GM21360 (cell line): Measurements from ENCODE around the gene LHX3.
"Not testable (repeated sequence)": the region's sequence is repeated elsewhere in the genome, so short reads cannot be mapped to it uniquely, and the experiment has no call there.

ENCODE experiments used
- ATAC-seq: cut with Tn5 transposase; IDR thresholded peaks from one replicate; pipeline ENCODE4 v1.9.1; 2021; ENCODE audit warnings: mild to moderate bottlenecking, moderate library complexity; ENCODE audit not compliant: unreplicated experiment

The LHX3 gene

GRCh38 chr9:136156209-136157120 lies 48.5 kb downstream of the LHX3 start:
- no peak for ATAC-seq

- no peak for ATAC-seq
These were observed 49.4 kb downstream of the LHX3 start for GRCh38 chr9:136155576-136155975.

DNA sequence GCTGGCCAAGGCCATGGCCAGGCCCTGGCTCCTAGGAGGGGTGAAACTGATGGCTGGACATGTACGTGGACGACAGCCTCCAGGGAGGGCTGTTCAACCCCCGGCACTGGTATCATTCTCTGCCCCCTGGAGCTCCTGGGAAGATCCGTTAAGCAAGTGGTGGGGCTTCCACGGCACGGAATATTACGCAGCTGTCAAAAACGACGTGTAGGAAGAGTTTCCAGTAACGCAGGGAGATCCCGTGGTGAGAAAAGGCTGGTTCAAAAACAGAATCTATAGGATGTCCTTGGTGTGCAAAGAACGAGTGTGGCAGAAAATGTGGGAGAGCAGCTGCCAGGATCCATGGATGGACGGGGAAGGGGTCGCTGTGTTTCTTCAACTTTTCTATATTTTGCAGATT lies 50.0 kb downstream of the LHX3 start:
- ATAC-seq, result no peak

DNA sequence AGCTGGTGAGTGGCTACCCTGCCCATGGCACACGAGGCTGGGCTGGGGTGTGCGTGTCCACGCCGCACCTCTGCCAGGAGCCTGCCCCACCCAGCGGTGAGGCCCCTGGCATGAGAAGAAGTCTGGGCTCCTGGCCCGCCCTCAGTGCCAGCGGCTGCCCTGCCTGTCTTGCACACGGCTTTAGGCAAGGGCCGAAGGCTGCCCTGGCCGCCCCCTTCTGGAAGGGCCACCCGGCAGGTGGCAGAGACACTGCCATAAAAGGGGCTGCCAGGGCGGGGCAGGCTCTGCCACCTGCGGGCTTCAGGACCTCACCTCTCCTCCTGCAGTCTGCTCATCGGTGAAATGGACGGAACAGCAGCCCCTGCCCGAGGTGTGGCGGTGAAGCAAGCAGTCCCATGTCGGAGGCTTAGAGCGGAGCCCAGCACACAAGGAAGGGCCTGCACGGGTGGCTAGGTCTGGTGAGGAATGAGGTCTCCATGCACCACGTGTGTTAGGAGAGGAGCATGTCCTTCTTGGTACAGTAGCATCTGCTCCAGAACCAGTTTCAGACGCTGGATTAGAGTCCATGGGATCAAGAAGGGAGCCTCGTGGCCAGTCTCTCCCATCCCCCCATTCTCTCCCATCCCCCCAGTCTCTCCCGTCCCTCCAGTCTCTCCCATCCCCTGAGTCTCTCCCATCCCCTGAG lies 51.4 kb downstream of the LHX3 start:
- no peak for ATAC-seq

- no peak for ATAC-seq
These were observed 52.0 kb downstream of the LHX3 start for GRCh38 chr9:136152931-136153330.

GRCh38 chr9:136152543-136152866 lies 52.4 kb downstream of the LHX3 start:
- no peak for ATAC-seq

GRCh38 chr9:136151848-136152542 lies 52.9 kb downstream of the LHX3 start:
- ATAC-seq, result no peak

GRCh38 chr9:136151214-136151804 lies 53.6 kb downstream of the LHX3 start:
- no peak for ATAC-seq

DNA sequence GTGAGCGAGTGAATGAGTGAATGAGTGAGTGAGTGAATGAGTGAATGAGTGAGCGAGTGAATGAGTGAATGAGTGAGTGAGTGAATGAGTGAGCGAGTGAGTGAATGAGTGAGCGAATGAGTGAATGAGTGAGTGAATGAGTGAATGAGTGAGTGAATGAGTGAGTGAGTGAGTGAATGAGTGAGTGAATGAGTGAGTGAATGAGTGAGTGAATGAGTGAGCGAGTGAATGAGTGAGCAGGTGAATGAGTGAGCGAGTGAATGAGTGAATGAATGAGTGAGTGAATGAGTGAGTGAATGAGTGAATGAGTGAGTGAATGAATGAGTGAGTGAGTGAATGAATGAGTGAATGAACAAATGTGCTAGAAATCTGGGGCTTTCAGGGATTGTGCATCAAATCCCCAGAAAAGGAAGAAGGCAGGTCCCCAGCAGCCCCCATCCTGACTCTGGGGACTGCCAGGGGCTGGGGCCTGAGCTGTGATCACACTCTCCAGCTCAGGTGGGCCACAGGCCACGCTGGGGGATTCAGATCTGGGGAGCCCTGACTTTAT lies 54.2 kb downstream of the LHX3 start:
- ATAC-seq, result not testable (repeated sequence)

- no peak for ATAC-seq
These were observed 55.1 kb downstream of the LHX3 start for GRCh38 chr9:136149853-136150252.

- ATAC-seq, result no peak
These were observed 55.6 kb downstream of the LHX3 start for GRCh38 chr9:136149337-136149736.

DNA sequence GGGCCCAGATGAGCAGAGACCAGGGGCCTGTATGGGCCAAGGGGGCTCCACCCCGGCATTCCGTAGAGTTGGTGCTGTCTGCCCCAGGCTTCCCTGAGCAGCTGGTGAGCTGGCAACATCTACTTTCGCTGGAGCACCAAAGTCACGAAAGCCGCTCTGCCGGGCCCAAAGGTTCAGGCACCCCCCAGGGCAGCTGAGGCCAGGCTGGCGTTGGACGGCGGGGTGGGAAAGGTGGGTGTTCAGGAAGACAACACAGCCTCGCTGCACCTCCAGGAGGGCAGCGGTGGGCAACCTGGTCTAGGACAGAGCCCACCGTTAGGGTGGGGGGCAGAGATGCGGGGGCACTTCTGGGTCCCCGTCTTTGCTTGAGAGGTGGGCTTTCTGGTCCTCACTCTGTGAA lies 56.2 kb downstream of the LHX3 start:
- no peak for ATAC-seq

DNA sequence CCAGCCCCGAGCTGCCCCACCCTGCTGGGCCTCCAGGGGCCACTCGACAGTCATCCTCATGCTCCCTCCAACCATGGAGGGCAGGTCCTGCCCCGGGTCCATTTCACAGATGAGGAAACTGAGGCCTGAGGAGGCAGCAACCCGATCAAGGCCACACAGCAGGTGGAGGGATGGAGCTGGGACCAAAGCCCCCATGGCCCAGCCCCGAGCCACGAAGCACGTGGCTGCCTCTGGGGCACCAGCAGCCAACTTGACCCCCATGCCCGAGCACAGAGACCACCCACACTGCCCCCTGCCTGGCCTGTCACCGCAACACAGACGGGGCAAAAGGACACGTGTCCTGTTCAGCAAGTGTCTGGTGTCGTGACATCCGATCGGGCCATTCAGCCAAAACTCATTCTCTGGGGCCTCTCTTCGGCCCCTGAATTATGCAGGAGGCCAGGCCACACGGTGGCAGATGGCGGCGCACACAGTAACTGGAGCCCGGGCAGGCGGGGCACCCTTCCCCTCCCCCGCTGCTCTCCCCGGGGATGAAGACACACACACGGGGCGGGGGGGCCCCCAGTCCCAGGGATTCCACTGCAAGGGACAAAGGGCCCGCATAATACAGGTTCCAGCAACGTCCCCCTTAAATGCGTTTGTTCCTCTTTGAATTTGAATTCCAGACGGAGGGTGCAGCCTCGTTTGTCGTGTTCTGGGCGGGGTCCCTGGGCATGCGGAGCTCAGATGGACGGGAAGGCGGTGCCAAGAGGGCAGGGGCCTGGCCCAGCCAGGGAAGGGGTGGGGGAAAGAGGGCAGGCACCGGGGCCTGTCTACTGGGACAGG lies 56.8 kb downstream of the LHX3 start:
- no peak for ATAC-seq

DNA sequence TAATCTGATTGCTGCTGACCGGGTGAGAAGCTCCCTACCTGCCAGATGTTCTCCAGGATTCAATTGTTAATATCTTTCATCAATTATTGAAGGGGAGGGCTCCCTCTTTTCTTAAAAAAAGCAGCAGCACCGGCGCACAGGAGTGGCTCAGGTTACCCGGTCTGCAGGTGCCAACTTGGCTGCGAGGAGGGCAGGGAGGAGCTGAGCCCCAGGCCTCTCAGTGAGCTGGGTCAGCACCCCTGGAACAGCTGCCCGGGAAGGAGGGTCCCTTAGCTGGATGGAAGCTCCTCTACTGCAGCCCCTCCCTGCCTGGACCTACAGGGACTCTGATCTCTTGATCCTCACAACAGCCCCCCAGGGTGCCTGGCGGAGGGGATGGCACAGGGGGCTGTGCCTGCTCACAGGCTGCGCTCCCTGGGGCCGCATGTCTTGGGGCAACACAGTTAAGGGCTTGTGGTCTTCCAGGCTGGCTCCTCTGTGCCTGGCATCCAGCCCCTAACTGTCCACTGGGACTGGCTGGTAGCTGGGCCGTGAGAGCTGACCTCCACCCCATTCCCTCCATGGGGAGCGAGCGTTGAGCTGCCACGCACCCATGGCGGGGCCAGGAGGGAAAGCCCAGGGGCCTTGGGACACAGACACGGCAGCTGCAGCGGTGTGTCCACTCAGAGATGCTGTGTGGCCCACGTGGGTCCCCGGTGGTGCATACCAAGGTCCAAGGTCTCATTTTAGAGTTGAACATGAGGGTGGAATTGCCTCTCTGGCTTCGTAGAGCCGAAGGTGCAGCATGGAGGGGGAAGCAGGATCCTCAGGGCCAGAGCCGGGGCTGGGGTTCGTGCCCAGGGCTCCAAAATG lies 57.7 kb downstream of the LHX3 start:
- ATAC-seq, result no peak
